ENCODE results near the gene PDE11A. TPM values are rescaled to one million over a fixed set of nuclear protein-coding genes. Genes with fewer than 3 reads are reported as not detected.

PDE11A gene
- total and polyA plus RNA-seq, 2 of the 13 experiments (the other 11 are each of a cell fraction or from before 2014, with no cell fraction given) = 1.2 to 1.7 TPM

- TF ChIP-seq NFAT5 (CRISPR knock-in tag; IDR thresholded peaks at IDR 0.05) (no peak; the same call in 1 of the 2 replicates), ZNF414 (CRISPR knock-in tag; IDR thresholded peaks at IDR 0.05) (no peak), RNF2 (conservative IDR thresholded peaks at IDR 0.05; ENCODE audit: low read depth) (peak; percentile 39; the same call in 1 of the 2 replicates), ZNF704 (CRISPR knock-in tag; IDR thresholded peaks at IDR 0.05; ENCODE audit: borderline replicate concordance) (no peak), MIER3 (CRISPR knock-in tag; IDR thresholded peaks at IDR 0.05; ENCODE audit: borderline replicate concordance) (peak; percentile 74), ZBTB44 (CRISPR knock-in tag; IDR thresholded peaks at IDR 0.05) (0 out of 2 replicates have a peak, but pooled peaks have one; percentile 31), ZNF160 (CRISPR knock-in tag; IDR thresholded peaks at IDR 0.05) (no peak; the same call in 1 of the 2 replicates), MEIS1 (CRISPR knock-in tag; IDR thresholded peaks at IDR 0.05; ENCODE audit: borderline replicate concordance) (peak; percentile 87), SAFB2 (CRISPR knock-in tag; IDR thresholded peaks at IDR 0.05; ENCODE audit: borderline replicate concordance, low read depth) (no peak), ZNF800 (CRISPR knock-in tag; IDR thresholded peaks at IDR 0.05) (peak; percentile 85; the same call in 1 of the 2 replicates), ZSCAN9 (CRISPR knock-in tag; IDR thresholded peaks at IDR 0.05; ENCODE audit: borderline replicate concordance) (peak; percentile 93), HMGA1 (CRISPR knock-in tag; conservative IDR thresholded peaks at IDR 0.05) (no peak), ZIK1 (CRISPR knock-in tag; IDR thresholded peaks at IDR 0.05; ENCODE audit: borderline replicate concordance, low read depth) (no peak), PITX1 (CRISPR knock-in tag; IDR thresholded peaks at IDR 0.05) (no peak; the same call in 1 of the 2 replicates), FOXA1 (IDR thresholded peaks at IDR 0.05) (no peak), FOXA1 (CRISPR knock-in tag; IDR thresholded peaks at IDR 0.05) (no peak)
Observed at GRCh38 chr2:178072383-178073301, at the start of gene PDE11A (continued).
